Endodermal cell (in vitro differentiated cells): ENCODE data around the gene GPR37L1. TPM values are rescaled to one million over a fixed set of nuclear protein-coding genes. Genes with fewer than 3 reads are reported as not detected.
"Not testable (repeated sequence)": the region's sequence is repeated elsewhere in the genome, so short reads cannot be mapped to it uniquely, and the experiment has no call there.

Experiments
- DNase-seq: peaks from one replicate; pipeline ENCODE4 v3.0.0-alpha.2; 2017
- H3K27ac ChIP-seq: 2 replicates; pipeline ENCODE4 v1.5.1; 2013; ENCODE audit warnings: mild to moderate bottlenecking, low read depth, low read length, moderate library complexity
- H3K27me3 ChIP-seq: 2 replicates; pipeline ENCODE4 v1.6.1; 2013; ENCODE audit warnings: mild to moderate bottlenecking, low read length, moderate library complexity; ENCODE audit not compliant: insufficient read depth, control insufficient read depth, poor library complexity, severe bottlenecking
- H3K36me3 ChIP-seq: 2 replicates; pipeline ENCODE4 v1.7.0; 2013; ENCODE audit warnings: mild to moderate bottlenecking, low read length, moderate library complexity; ENCODE audit not compliant: control insufficient read depth, insufficient read depth
- H3K4me1 ChIP-seq: one replicate; pipeline ENCODE4 v1.7.0; 2013; ENCODE audit warnings: low read length; ENCODE audit not compliant: control insufficient read depth, insufficient read depth
- H3K4me3 ChIP-seq: 2 replicates; pipeline ENCODE4 v1.5.1; 2013; ENCODE audit warnings: mild to moderate bottlenecking, low read length, moderate library complexity
- H3K9ac ChIP-seq: 2 replicates; pipeline ENCODE4 v1.6.1; 2013; ENCODE audit warnings: mild to moderate bottlenecking, low read length, moderate library complexity; ENCODE audit not compliant: poor library complexity, severe bottlenecking; ENCODE audit errors: extremely low read depth
- H3K9me3 ChIP-seq: 2 replicates; pipeline ENCODE4 v1.6.1; 2013; ENCODE audit warnings: mild to moderate bottlenecking, low read length, moderate library complexity; ENCODE audit not compliant: control insufficient read depth
- H3K27ac Mint-ChIP-seq: 2 replicates; pipeline ENCODE4 v1.8.0; 2020; ENCODE audit warnings: mixed read lengths
- H3K27me3 Mint-ChIP-seq: 2 replicates; pipeline ENCODE4 v1.8.0; 2021; ENCODE audit warnings: mild to moderate bottlenecking, mixed read lengths; ENCODE audit not compliant: insufficient read depth
- H3K36me3 Mint-ChIP-seq: 2 replicates; pipeline ENCODE4 v1.8.0; 2020; ENCODE audit warnings: low read depth, mixed read lengths
- H3K4me1 Mint-ChIP-seq: 2 replicates; pipeline ENCODE4 v1.8.0; 2020; ENCODE audit warnings: mixed read lengths
- H3K4me3 Mint-ChIP-seq: 2 replicates; pipeline ENCODE4 v1.8.0; 2020; ENCODE audit warnings: mild to moderate bottlenecking, moderate library complexity, mixed read lengths
- H3K9me3 Mint-ChIP-seq: 2 replicates; pipeline ENCODE4 v1.8.0; 2020; ENCODE audit warnings: mild to moderate bottlenecking, mixed read lengths
- CTCF ChIP-seq: fragments of 200-600 bp; sonication (generic); conservative IDR thresholded peaks from 2 replicates; pipeline ENCODE4 v1.5.0; 2021; ENCODE audit warnings: antibody characterized with exemption, mild to moderate bottlenecking
- WGBS, 2 experiments: methylation state at CpG; one replicate each; pipeline versions ENCODE4 v1.1.5 to v1.1.7; 2013; ENCODE audit warnings: missing lambda C conversion rate in 2 of 2, mixed read lengths in 1 of 2; ENCODE audit not compliant: insufficient coverage in 1 of 2, insufficient read length in 1 of 2; 5-methylcytosine and 5-hydroxymethylcytosine counted together
- total RNA-seq, 2 donors: library from RNA; stranded (reverse); fragmentation: NEBNext Ultra II Directional in 1 of 2; extraction: Animal tissue kit (Norgen Biotek cat#: 25700) in 1 of 2; gene quantifications; 2 replicates in 1 of 2; 3 replicates in 1 of 2; pipeline ENCODE4 v1.2.1, GENCODE V29; 2021

GPR37L1 gene
- total RNA-seq, 2 donors from 2014 or later, result 0.04 TPM; not detected in 1

GRCh38 chr1:202145068-202145743 lies 22.5 kb downstream of the GPR37L1 start:
- H3K27ac Mint-ChIP-seq, result no peak overlapping the region
- WGBS, 2 experiments, result 9 to 35% methylated on average over 3 to 13 of the region's 13 CpGs

GRCh38 chr1:202145744-202146140 lies 23.0 kb downstream of the GPR37L1 start:
- Mint-ChIP-seq H3K4me1 (peaks cover 18% of the 10 kb centered on the region), H3K4me3 (peak overlapping the region; percentile 80)
- DNase-seq, H3K27me3 Mint-ChIP-seq, H3K9me3 ChIP-seq, H3K36me3 Mint-ChIP-seq, H3K27me3 ChIP-seq, H3K27ac ChIP-seq, H3K9me3 Mint-ChIP-seq, H3K9ac ChIP-seq, H3K4me1 ChIP-seq, H3K4me3 ChIP-seq, H3K27ac Mint-ChIP-seq: not testable (repeated sequence)
- 93 to 96% methylated on average over 4 to 8 of the region's 8 CpGs for WGBS, 2 experiments
- H3K36me3 ChIP-seq, result peaks cover 11% of the 10 kb centered on the region

More at GRCh38 chr1:202145068-202145743, 22.5 kb downstream of the GPR37L1 start:
- H3K4me1 ChIP-seq, result no peaks in the 10 kb centered on the region
- Mint-ChIP-seq H3K9me3 (no peaks in the 10 kb centered on the region), H3K36me3 (peaks cover 6% of the 10 kb centered on the region), H3K27me3 (peaks cover 8% of the 10 kb centered on the region), H3K4me3 (peak overlapping the region; percentile 80), H3K4me1 (peaks cover 22% of the 10 kb centered on the region)
- H3K9ac ChIP-seq, result peak overlapping the region; percentile 53
- no peak overlapping the region for H3K27ac ChIP-seq
- no peaks in the 10 kb centered on the region for H3K9me3 ChIP-seq
- TF ChIP-seq CTCF, result no peak
- H3K4me3 ChIP-seq, result peak overlapping the region; percentile 84
- DNase-seq, result peak; percentile 50
- H3K36me3 ChIP-seq, result peaks cover 16% of the 10 kb centered on the region
- no peaks in the 10 kb centered on the region for H3K27me3 ChIP-seq

GRCh38 chr1:202146279-202146678 lies 23.6 kb downstream of the GPR37L1 start:
- Mint-ChIP-seq H3K4me3 (no peak overlapping the region), H3K9me3 (no peaks in the 10 kb centered on the region), H3K36me3 (peaks cover 6% of the 10 kb centered on the region), H3K27ac (no peak overlapping the region), H3K4me1 (peaks cover 12% of the 10 kb centered on the region), H3K27me3 (peaks cover 8% of the 10 kb centered on the region)
- Histone ChIP-seq H3K27ac (no peak overlapping the region), H3K4me3 (no peak overlapping the region), H3K9ac (no peak overlapping the region), H3K4me1 (no peaks in the 10 kb centered on the region), H3K9me3 (no peaks in the 10 kb centered on the region), H3K36me3 (peaks cover 8% of the 10 kb centered on the region), H3K27me3 (no peaks in the 10 kb centered on the region)
- WGBS, 2 experiments, result 94% methylated on average over 5 of the region's 5 CpGs
- no peak for TF ChIP-seq CTCF
- no peak for DNase-seq

- peaks cover 5% of the 10 kb centered on the region for H3K36me3 ChIP-seq
- WGBS, 2 experiments, result 73 to 88% methylated on average over 3 of the region's 3 CpGs
- no peaks in the 10 kb centered on the region for H3K4me1 ChIP-seq
- no peak overlapping the region for H3K4me3 ChIP-seq
- H3K27ac ChIP-seq, result no peak overlapping the region
- H3K9me3 ChIP-seq, result no peaks in the 10 kb centered on the region
- peaks cover 4% of the 10 kb centered on the region for H3K36me3 Mint-ChIP-seq
- no peaks in the 10 kb centered on the region for H3K9me3 Mint-ChIP-seq
- H3K27me3 ChIP-seq, result no peaks in the 10 kb centered on the region
- no peak for DNase-seq
- no peak overlapping the region for H3K27ac Mint-ChIP-seq
- no peak for TF ChIP-seq CTCF
- H3K4me1 Mint-ChIP-seq, result peaks cover 12% of the 10 kb centered on the region
- peaks cover 8% of the 10 kb centered on the region for H3K27me3 Mint-ChIP-seq
- no peak overlapping the region for H3K9ac ChIP-seq
- no peak overlapping the region for H3K4me3 Mint-ChIP-seq
Observed at GRCh38 chr1:202146993-202147392, 24.3 kb downstream of the GPR37L1 start.
